Body of pancreas (tissue), 4 donors: ENCODE results near the gene PSMA3.

ENCODE experiments used
- POLR2A ChIP-seq, 3 donors: fragments of 450-650 bp; IDR thresholded peaks; one replicate each; pipeline ENCODE4 v1.6.1; 2016; ENCODE audit warnings: antibody characterized with exemption in 3 of 3, mild to moderate bottlenecking in 2 of 3
- TF ChIP-seq, protein P1 (sequence below), 7 experiments: fragments of 450-650 bp in 4 of 7; fragments of 200-600 bp in 3 of 7; sonication (generic) in 3 of 7; IDR thresholded peaks; one replicate each; pipeline ENCODE4 v1.5.1; 2016 to 2019; ENCODE audit warnings: antibody characterized with exemption in 7 of 7

DNA sequence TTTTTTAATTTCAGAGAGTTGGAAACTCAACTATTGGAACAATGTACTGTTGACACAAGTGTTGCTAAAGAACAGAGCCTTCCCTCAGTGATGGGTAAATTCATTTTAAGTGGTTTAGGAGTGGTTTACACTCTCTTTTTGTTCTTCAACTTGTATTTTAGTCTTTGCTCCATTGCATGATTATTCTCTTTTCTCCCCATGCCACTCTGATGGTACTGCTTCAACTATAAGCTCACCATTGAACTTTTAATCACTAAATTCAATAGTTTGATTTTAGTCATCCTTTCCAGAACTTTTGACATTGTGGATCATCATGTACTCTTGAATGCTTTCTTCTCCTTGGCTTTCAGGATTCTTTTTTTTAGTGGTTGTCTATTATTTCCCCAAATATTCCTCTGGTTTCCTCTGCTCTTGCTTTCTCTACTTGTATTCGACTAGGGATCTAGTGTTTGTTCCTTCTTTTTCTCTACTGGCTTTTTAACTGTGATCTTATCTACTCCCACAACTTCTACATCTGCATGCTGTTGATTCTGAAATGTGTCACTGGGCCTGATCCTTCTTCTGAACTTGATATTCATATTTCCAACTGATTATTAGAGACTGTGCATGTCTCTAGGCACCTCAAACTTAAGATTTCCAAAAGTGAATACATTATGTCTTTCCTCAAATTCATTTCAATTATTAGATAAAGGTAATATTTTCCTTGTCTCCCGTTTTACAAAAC, 29.3 kb upstream of the PSMA3 start:
- TF ChIP-seq POLR2A (IDR thresholded peaks at IDR 0.05) = no peak
- TF ChIP-seq, protein P1, sequence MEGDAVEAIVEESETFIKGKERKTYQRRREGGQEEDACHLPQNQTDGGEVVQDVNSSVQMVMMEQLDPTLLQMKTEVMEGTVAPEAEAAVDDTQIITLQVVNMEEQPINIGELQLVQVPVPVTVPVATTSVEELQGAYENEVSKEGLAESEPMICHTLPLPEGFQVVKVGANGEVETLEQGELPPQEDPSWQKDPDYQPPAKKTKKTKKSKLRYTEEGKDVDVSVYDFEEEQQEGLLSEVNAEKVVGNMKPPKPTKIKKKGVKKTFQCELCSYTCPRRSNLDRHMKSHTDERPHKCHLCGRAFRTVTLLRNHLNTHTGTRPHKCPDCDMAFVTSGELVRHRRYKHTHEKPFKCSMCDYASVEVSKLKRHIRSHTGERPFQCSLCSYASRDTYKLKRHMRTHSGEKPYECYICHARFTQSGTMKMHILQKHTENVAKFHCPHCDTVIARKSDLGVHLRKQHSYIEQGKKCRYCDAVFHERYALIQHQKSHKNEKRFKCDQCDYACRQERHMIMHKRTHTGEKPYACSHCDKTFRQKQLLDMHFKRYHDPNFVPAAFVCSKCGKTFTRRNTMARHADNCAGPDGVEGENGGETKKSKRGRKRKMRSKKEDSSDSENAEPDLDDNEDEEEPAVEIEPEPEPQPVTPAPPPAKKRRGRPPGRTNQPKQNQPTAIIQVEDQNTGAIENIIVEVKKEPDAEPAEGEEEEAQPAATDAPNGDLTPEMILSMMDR (IDR thresholded peaks at IDR 0.05) = no peak
